HG03064 (cell line): ENCODE data around the gene GIMAP2.
"Not testable (repeated sequence)": the region's sequence is repeated elsewhere in the genome, so short reads cannot be mapped to it uniquely, and the experiment has no call there.

Experiments used
- ATAC-seq: cut with Tn5 transposase; IDR thresholded peaks from one replicate; pipeline ENCODE4 v1.9.1; 2021; ENCODE audit warnings: low read depth; ENCODE audit not compliant: unreplicated experiment

GIMAP2 gene

GRCh38 chr7:150685219-150686029 is at the start of gene GIMAP2:
GIMAP2 (plus strand) TSS chr7:150685706; CDS start chr7:150687060, 1,354 bp downstream.
- peak; percentile 97 for ATAC-seq

- ATAC-seq, result no peak
These were observed 43.7 kb upstream of the GIMAP2 start for GRCh38 chr7:150641854-150642253.

- no peak for ATAC-seq
These were observed 42.6 kb upstream of the GIMAP2 start for GRCh38 chr7:150642926-150643325.

- ATAC-seq, result no peak
These were observed 40.1 kb upstream of the GIMAP2 start for GRCh38 chr7:150645259-150646020.

- no peak for ATAC-seq
These were observed 37.0 kb upstream of the GIMAP2 start for GRCh38 chr7:150648353-150649079.

- ATAC-seq, result no peak
These were observed 36.5 kb upstream of the GIMAP2 start for GRCh38 chr7:150649080-150649385.

GRCh38 chr7:150654692-150655091 is 30.8 kb upstream of the GIMAP2 start:
- ATAC-seq, result no peak

- ATAC-seq, result no peak
These were observed 29.5 kb upstream of the GIMAP2 start for GRCh38 chr7:150656047-150656446.

GRCh38 chr7:150657526-150657925 is 28.0 kb upstream of the GIMAP2 start:
- no peak for ATAC-seq

GRCh38 chr7:150660939-150661613 is 24.4 kb upstream of the GIMAP2 start:
- no peak for ATAC-seq

GRCh38 chr7:150662821-150663220 is 22.7 kb upstream of the GIMAP2 start:
- not testable (repeated sequence) for ATAC-seq

GRCh38 chr7:150663802-150664494 is 21.6 kb upstream of the GIMAP2 start:
- ATAC-seq, result no peak

GRCh38 chr7:150665089-150665748 is 20.3 kb upstream of the GIMAP2 start:
- ATAC-seq, result no peak

GRCh38 chr7:150665896-150666295 is 19.6 kb upstream of the GIMAP2 start:
- no peak for ATAC-seq

- no peak for ATAC-seq
These were observed 19.1 kb upstream of the GIMAP2 start for GRCh38 chr7:150666412-150666811.

GRCh38 chr7:150668472-150668911 is 17.0 kb upstream of the GIMAP2 start:
- peak; percentile 83 for ATAC-seq

- no peak for ATAC-seq
These were observed 16.5 kb upstream of the GIMAP2 start for GRCh38 chr7:150668977-150669376.

GRCh38 chr7:150671798-150672585 is 13.5 kb upstream of the GIMAP2 start:
- ATAC-seq, result not testable (repeated sequence)

- no peak for ATAC-seq
These were observed 9.8 kb upstream of the GIMAP2 start for GRCh38 chr7:150675714-150676113.
